ENCODE data around the gene TMEM43. TPM values are rescaled to one million over a fixed set of nuclear protein-coding genes. Genes with fewer than 3 reads are reported as not detected.

TMEM43 gene
- total RNA-seq, 3 donors from 2014 or later = 23.1 to 50.4 (median 31.3) TPM

- ATAC-seq (peak; percentile 59), DNase-seq (no peak)
- Histone ChIP-seq H3K9me3 (no peaks in the 10 kb centered on the region), H3K4me3 (no peak overlapping the region), H3K36me3 (ENCODE audit: low read depth) (no peaks in the 10 kb centered on the region), H3K4me1 (ENCODE audit: low read depth) (no peaks in the 10 kb centered on the region)
- intact Hi-C loops (cut with DNase I, micrococcal nuclease) = no loop called here
- TF ChIP-seq, protein P1, sequence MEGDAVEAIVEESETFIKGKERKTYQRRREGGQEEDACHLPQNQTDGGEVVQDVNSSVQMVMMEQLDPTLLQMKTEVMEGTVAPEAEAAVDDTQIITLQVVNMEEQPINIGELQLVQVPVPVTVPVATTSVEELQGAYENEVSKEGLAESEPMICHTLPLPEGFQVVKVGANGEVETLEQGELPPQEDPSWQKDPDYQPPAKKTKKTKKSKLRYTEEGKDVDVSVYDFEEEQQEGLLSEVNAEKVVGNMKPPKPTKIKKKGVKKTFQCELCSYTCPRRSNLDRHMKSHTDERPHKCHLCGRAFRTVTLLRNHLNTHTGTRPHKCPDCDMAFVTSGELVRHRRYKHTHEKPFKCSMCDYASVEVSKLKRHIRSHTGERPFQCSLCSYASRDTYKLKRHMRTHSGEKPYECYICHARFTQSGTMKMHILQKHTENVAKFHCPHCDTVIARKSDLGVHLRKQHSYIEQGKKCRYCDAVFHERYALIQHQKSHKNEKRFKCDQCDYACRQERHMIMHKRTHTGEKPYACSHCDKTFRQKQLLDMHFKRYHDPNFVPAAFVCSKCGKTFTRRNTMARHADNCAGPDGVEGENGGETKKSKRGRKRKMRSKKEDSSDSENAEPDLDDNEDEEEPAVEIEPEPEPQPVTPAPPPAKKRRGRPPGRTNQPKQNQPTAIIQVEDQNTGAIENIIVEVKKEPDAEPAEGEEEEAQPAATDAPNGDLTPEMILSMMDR (IDR thresholded peaks at IDR 0.05) = no peak
These were observed 27.5 kb downstream of the TMEM43 start for GRCh38 chr3:14152233-14152962.

GRCh38 chr3:14152963-14153355 lies 28.1 kb downstream of the TMEM43 start:
- H3K36me3 ChIP-seq (ENCODE audit: low read depth) = peaks cover 1% of the 10 kb centered on the region
- no peak for ATAC-seq
- no peak overlapping the region for H3K4me3 ChIP-seq
- DNase-seq = no peak
- intact Hi-C loops (cut with DNase I, micrococcal nuclease) = no loop called here
- H3K9me3 ChIP-seq = no peaks in the 10 kb centered on the region
- TF ChIP-seq, protein P1 (IDR thresholded peaks at IDR 0.05) = no peak
- H3K4me1 ChIP-seq (ENCODE audit: low read depth) = no peaks in the 10 kb centered on the region

DNA sequence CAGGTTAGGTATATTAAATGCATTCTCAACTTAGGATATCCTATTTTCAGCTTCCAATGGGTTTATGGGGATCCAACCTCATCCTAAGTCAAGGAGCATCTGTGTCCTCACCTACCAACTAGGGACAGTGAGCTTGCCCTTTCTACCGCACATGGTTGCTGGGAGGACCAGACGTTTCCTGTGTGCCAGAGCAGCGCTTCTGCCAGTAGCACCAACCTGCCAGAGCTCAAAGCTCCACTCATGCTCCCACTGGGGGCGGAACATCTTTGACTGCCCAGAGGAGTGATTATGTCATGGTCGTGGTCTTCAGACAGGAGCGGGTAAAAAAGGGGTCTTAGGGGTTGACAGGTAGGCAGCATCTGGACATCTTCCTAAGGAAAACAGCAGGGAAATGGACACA lies 28.8 kb downstream of the TMEM43 start:
- Histone ChIP-seq H3K4me3 (no peak overlapping the region), H3K36me3 (ENCODE audit: low read depth) (peaks cover 8% of the 10 kb centered on the region), H3K4me1 (ENCODE audit: low read depth) (no peaks in the 10 kb centered on the region), H3K9me3 (no peaks in the 10 kb centered on the region)
- TF ChIP-seq, protein P1 (IDR thresholded peaks at IDR 0.05) = no peak
- intact Hi-C loops (cut with DNase I, micrococcal nuclease) = no loop called here
- no peak for DNase-seq
- ATAC-seq = no peak

DNA sequence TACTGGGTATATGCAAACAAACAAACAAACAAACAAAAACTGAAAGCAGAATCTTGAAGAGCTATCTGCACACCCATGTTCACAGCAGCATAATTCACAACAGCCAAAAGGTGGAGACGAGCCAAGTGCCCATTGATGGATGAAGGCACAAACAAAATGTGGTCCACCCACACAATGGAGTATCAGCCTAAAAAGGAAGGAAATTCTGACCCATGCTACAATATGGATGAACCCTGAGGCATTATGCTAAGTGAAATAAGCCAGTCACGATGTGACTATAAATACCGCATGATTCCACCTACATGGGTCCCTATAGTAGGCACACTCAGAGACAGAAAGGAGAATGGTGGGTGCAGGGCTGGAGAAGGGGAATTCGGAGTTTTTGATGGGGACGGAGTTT lies 29.4 kb downstream of the TMEM43 start:
- H3K4me1 ChIP-seq (ENCODE audit: low read depth) = no peaks in the 10 kb centered on the region
- H3K9me3 ChIP-seq = no peaks in the 10 kb centered on the region
- TF ChIP-seq, protein P1 (IDR thresholded peaks at IDR 0.05) = no peak
- intact Hi-C loops (cut with DNase I, micrococcal nuclease) = no loop called here
- DNase-seq = no peak
- H3K36me3 ChIP-seq (ENCODE audit: low read depth) = peaks cover 11% of the 10 kb centered on the region
- no peak for ATAC-seq
- no peak overlapping the region for H3K4me3 ChIP-seq

- H3K9me3 ChIP-seq = no peaks in the 10 kb centered on the region
- H3K4me3 ChIP-seq = no peak overlapping the region
- no peaks in the 10 kb centered on the region for H3K4me1 ChIP-seq (ENCODE audit: low read depth)
- peaks cover 12% of the 10 kb centered on the region for H3K36me3 ChIP-seq (ENCODE audit: low read depth)
- intact Hi-C loops (cut with DNase I, micrococcal nuclease) = no loop called here
- ATAC-seq = no peak
- TF ChIP-seq, protein P1 (IDR thresholded peaks at IDR 0.05) = no peak
- DNase-seq = no peak
These were observed 30.1 kb downstream of the TMEM43 start for GRCh38 chr3:14154895-14155440.

All from mucosa of descending colon (tissue), 3 donors.